ENCODE data around the gene CREB5. TPM values are rescaled to one million over a fixed set of nuclear protein-coding genes. Genes with fewer than 3 reads are reported as not detected.

The CREB5 gene
- total RNA-seq, 1 donor from 2014 or later = 25.7 TPM

- DNase-seq (ENCODE audit: low read depth) = no peak
- no peak for TF ChIP-seq CTCF (conservative IDR thresholded peaks at IDR 0.05; ENCODE audit: low read depth, low read length)
- H3K4me3 ChIP-seq (ENCODE audit: low read depth, low read length) = no peak overlapping the region
Measured at GRCh38 chr7:28375729-28376128, 36.6 kb upstream of the CREB5 start.

- no peak for DNase-seq (ENCODE audit: low read depth)
- H3K4me3 ChIP-seq (ENCODE audit: low read depth, low read length) = no peak overlapping the region
- TF ChIP-seq CTCF (conservative IDR thresholded peaks at IDR 0.05; ENCODE audit: low read depth, low read length) = no peak
Measured at GRCh38 chr7:28376634-28377033, 35.7 kb upstream of the CREB5 start.

DNA sequence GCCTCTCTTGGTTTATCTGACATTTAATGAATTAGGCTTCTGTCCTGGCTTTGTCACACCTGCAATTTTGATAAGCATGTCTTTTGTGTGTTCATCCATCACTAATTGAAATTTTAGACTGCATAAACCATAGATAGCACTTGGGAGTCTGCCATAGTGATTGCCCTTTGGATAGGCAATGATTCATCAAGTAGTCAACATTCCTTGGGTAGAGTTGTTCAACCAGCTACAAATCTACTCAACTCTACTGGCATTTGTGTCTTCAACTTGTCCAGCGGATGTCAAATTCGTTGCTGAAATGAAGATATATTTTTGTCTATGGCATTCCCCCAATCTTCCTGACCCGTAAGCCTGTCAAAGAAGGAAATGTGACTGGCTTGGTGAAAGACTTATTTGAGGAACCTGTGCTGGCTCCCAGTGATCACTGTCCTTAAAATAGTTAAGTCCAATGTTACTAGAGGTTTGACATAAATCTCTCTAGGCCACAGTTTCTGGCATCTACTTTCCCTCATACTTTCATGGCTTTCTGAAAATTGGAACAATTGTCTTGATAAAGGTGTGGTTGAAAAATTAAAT lies 33.7 kb upstream of the CREB5 start:
- no peak for TF ChIP-seq CTCF (conservative IDR thresholded peaks at IDR 0.05; ENCODE audit: low read depth, low read length)
- DNase-seq (ENCODE audit: low read depth) = peak; percentile 53
- H3K4me3 ChIP-seq (ENCODE audit: low read depth, low read length) = no peak overlapping the region

DNA sequence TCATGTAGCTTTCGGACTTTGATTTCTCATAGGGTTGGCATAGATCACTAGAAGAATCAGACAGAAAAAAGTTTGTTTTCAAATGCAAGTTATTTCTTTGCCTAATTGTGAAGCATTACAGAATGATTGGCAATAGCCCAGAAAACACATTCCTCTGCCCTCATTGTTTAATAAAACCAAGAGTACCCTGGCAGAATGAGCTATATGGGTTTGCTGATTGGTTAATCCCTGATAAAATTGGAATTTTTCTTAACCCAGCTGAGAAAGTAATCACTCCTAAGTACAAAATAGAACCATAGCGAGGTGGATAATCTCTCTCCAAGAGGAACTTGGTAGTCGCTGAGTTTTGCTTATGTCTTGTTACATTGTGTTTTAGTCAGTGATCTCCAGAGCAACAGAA lies 30.9 kb upstream of the CREB5 start:
- DNase-seq (ENCODE audit: low read depth) = no peak
- no peak for TF ChIP-seq CTCF (conservative IDR thresholded peaks at IDR 0.05; ENCODE audit: low read depth, low read length)
- H3K4me3 ChIP-seq (ENCODE audit: low read depth, low read length) = no peak overlapping the region

GRCh38 chr7:28382144-28382543 lies 30.2 kb upstream of the CREB5 start:
- no peak for TF ChIP-seq CTCF (conservative IDR thresholded peaks at IDR 0.05; ENCODE audit: low read depth, low read length)
- no peak overlapping the region for H3K4me3 ChIP-seq (ENCODE audit: low read depth, low read length)
- no peak for DNase-seq (ENCODE audit: low read depth)

- TF ChIP-seq CTCF (conservative IDR thresholded peaks at IDR 0.05; ENCODE audit: low read depth, low read length) = no peak
- no peak for DNase-seq (ENCODE audit: low read depth)
- H3K4me3 ChIP-seq (ENCODE audit: low read depth, low read length) = no peak overlapping the region
Measured at GRCh38 chr7:28383975-28384374, 28.3 kb upstream of the CREB5 start.
